Measurements from ENCODE around the gene FOXP1.

FOXP1 gene

DNA sequence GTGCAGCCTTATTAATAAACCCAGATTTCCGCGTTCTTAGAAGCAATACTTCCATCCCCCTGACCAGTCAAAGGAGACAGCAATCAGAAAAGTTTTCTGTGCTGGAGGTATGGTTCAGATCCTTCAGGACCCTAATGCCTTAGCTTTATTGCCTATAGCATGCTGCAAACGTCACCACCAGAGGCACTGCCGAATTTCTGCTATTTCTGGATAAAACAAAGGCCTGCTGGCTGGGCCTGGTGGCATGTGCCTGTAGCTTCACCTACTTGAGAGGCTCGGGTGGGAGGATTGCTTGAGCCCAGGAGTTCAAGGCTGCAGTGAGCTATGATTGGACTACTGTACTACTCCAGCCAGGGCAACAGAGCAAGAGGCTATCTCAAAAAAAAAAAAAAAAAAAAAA is 407.2 kb downstream of the FOXP1 start:
- DNase-seq (ENCODE audit: low read depth) = no peak

DNA sequence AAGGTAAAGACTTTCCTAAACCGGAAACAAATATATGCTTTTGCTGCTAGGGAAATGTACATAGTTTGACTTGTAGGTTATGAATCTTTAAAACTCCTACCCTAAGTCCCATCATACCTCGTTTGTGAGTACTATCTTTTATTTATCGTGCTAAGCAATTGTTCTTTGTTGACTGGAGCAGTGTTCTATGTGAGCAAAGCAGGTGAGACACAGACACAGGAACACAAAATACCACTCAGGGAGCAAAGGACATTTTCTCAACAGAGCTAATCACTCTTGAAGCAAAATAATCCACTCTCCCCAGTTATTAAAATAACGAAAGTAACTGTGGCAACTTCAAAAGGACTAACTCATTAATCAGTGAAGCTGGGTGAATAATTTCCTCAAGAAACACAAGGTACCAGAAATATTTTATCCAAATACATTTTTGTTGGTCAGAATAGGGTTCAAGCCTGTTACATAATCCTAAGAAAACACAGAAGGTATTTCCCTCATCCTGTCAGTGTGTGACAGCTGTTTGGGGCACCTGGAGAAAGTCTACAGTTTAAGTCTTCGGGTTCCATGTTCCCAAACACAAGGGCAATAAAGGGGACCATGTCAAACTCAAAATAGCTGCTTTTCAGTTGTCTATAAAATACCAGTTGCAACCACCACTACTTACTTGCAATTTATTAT is 407.7 kb downstream of the FOXP1 start:
- DNase-seq (ENCODE audit: low read depth) = no peak

DNA sequence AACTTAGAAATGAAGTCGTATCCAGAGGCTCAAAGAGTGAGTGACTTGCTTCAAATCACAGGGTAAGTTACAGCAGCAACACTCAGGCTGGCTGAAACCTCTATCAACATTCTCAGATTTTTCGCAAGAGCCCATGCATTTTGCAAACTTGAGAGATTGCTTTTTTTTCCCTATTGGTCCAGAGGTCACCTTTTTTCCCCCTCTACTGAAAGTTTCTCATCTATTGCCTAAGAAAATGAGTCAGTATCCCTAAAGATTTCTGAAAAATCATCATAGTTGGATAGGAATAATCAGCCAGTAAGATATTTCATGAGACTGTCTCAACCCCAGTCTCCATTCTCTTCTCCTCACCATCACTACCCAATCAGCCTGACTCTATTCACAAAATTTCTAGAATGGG is 410.6 kb downstream of the FOXP1 start:
- peak; percentile 75 for DNase-seq (ENCODE audit: low read depth)

- DNase-seq (ENCODE audit: low read depth) = no peak
Measured at GRCh38 chr3:71172189-71172588, 411.3 kb downstream of the FOXP1 start.

DNA sequence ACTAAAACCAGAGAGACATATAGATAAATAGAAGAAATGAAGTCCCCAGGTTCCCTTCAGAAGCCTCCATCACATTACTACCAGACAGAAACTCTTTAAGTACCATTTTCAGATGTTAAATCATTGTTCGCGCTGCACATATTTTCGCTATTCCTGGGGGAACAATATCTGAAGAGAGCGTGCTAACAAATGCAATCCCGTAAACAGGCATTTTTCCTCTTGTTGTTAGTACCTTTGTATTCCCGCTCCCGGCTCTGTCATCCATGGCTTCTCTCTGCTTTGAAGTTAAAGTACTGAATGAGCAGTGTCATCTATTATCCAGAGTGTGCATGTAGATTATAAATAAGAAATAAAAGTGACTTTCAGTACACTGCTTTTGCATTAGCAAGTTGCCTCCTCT is 412.3 kb downstream of the FOXP1 start:
- DNase-seq (ENCODE audit: low read depth) = no peak

DNA sequence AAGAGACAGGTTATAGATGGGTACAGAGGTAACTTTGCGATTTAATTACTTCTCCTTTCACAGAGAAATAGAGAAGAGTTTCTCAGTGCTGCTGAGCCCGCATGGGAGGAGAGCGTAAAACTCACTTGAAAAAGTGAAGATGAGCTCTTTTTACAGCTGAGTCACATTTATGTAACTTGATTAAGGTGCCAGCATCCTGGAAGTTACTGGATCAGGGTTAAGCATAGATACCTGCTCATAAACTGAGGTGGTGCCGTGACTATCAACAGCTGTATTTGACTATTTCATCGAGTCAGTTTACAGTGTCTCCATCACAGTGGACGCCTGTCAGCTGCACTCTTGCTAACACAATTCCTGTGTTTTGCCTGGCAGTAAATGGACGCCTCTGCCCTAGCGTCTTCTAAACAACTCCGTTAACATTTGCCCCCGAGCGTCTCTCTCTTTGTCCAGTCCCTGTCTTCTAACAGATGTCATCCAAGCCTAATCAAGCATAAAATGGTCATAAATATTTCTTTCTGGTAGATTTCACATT is 414.6 kb downstream of the FOXP1 start:
- no peak for DNase-seq (ENCODE audit: low read depth)

DNA sequence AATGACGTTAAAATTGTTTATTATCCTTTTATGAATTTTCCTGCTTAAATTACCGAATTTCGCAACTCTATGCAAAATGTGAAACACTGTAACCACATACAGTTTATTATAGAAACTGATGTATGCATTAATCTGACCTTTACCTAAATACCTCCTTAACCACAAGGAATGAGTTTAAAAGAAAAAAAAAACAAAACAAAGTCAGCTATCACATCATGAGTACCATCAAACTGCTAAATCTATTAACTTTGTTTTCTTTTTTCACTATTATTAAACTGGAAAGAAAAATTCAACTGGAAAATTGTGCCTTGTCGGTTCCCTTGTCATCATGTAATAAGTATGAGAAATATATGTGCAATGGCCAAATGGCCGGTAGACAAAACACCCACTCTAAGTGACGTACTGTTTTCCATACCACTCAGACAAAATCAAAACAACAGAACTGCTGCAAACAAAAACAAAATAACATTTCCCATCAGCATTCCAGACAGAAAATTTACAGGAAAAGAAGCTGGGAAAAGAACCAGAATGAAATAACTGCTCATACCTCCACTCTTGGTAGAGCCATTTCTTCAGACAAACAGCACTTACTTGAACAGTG is 415.3 kb downstream of the FOXP1 start:
- DNase-seq (ENCODE audit: low read depth) = peak; percentile 60

GRCh38 chr3:71166339-71167240 is 416.9 kb downstream of the FOXP1 start:
- DNase-seq (ENCODE audit: low read depth) = no peak

DNA sequence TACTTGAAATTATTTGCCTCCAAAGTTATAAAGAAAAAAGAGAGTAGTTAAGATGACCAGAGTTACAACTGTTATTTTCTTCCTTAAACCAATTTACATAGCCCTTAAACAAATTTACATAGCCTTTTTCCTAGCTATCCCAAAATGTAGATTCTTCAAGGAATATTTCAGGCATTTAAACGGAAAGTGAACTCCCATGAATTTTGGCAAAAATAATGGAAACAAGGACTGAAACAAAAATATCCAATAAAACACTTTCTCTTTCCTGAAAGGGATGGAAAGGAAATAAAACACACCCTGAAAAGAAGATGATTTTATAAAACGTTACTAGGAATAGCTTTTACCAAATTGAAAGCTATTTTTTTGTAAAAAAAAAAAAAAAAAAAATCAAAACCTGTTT is 418.6 kb downstream of the FOXP1 start:
- no peak for DNase-seq (ENCODE audit: low read depth)

DNA sequence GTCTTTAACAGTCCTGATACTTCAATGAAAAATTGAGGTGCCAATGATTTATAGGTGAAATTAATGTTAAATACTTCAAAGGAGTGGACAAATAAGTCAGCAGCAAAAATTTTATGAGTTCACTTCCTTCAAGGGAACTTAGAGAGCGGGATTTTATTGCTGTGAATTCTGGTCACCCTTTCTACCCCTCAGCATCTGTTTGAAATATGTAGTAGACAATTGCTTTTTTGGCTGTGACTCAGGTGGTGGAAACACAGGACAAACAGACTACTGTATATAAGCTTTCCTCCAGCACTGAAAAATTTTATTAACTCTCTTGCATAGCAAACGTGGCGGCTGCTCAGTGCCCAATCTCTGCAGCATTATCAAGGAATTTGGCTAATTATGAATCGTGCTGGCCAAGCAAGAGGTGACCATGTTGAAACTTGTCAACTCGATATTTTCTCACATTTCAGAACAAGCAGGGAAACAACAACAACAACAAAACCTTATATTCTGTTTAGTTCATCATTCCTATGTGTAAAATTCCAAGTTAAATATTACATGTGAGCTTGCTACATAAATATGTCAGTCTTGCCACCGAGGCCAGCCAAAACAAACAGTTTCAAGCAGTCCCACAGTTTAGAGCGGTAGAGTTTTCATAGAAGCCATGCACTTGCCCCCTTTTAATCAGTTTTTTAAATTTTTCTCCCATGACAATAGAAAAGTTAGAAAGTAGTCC is 420.2 kb downstream of the FOXP1 start:
- DNase-seq (ENCODE audit: low read depth) = peak; percentile 49

DNA sequence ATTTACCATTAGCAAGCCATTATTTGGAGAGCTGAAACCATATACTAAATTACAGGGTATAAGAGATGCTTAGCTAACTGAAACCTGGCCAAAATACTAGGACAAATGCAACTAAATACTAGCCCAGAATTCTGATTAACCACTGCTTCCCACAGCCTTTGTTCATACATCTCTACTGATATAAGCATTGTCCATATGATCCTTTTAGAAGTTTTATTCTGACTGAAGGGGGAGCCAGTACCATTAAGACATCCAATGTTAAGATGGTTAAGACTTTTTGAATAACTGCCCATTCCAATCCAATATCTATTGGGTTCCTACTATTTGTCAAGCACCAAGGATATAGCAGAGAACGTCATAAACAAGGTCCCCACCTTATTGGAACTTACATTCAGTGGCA is 421.3 kb downstream of the FOXP1 start:
- DNase-seq (ENCODE audit: low read depth) = no peak

DNA sequence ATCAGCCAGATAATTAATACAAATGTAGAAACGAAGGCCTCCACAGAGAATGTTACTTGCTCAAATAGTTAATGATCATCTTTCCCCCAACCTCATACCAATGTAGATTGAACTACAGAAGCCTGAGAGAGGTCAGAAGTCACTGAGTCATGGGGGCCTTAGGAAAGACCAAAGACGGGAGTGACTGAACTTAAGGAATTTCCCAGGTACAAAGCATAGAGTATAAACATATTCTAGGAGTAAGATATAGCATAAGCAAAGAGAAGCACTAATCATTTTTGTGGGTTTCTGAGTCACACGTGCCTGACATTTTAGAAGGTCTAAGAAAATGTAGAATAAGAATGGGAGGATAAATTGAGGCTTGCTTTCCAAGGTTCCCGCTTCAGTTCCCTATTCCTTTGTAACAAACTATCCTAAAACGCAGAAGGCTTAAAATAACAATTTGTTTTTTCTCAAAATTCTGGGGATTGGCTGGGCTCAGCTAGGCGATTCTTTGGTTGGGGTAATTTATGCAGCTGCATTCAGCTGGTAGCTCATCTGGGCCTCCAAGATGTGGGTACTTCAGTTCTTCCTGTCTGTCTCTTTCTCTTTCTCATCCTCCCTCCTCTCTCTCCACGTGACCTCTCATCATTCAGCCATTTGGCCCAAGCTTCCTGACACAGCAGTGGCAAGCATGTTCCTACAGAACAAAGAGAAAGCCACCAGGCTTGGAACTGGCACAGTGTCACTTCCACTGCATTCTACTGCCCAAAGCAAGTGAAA is 422.6 kb downstream of the FOXP1 start:
- peak; percentile 36 for DNase-seq (ENCODE audit: low read depth)

DNA sequence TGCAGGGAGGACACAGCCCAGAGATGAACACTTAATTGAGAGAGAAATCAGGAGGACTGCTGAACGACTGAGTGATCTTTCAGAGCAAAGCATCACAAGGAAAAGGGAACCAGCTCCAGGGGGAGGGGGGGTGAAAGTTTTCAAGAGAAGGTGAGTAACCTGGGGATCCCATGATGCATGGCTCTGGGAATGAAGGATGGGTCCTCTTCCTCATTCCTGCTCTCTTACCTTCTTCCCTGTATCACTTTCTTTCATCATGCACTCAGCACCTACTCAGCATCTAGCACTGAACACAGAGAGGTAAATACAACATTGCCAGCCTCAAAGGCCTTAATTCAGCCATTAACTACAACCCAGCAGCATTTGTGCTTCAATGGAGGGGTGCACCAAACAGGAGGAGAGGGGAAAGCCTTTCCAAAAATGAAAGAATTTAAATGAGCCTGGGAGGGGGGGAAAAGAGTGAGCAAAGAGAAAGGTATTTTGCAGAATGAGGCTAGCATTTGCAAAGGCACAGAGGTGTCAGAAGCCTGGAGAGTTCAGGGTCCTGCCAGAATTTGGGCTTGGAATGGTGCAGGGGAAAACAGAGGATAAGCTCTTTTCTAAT is 427.4 kb downstream of the FOXP1 start:
- no peak for DNase-seq (ENCODE audit: low read depth)

DNA sequence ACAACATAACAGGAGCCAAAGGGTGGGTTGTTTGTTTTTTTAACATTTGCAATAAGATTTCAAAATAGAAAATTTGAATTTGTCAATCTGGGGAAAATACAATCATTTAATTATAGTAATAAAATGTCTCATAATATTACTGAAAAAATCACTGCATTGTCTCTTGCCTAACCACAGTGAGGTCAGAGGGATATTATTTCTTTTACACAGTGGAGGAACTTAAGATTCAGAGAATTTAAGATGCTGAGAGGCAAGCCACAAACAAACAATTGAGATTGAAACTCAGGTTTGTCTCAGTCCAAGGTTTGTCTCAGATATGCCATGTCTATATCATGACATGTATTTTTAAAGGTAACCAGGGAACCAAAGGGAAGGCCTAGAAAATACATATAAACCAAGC is 428.7 kb downstream of the FOXP1 start:
- DNase-seq (ENCODE audit: low read depth) = no peak

DNA sequence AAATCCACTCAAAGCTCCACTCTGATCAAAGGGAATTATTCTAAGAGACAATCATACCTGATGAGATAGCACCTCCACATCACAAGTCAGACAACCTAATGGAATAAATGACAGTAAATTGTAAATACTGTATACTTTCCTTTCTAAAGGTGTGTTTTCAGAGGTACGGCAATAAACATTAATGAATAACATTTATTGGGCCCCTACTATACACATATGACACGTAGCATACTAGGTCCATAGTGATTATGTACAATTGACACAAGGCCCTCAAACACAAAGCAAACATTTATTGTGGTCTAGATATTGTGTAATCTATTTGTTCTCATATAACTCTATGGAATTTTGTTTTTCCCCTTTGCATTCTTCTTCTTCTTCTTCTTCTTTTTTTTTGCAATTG is 429.8 kb downstream of the FOXP1 start:
- no peak for DNase-seq (ENCODE audit: low read depth)

DNA sequence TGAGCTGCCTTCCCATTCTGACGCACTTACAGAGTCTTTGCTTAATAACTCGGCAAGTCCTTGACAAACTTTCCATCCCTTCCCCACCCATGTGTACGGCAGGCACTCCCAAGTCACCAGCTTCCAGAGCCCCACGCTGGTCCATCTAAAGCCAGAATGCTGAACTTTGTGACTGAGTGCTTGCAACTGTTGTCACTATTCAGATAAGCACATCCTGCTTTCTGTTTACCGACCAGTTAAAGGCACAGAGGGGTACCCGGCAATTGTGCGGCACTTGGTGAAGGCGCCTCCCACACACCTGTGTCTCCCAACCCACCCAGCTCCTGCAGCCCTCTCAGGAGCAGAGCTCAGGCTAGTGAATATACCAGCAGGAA is 430.6 kb downstream of the FOXP1 start:
- no peak for DNase-seq (ENCODE audit: low read depth)

DNA sequence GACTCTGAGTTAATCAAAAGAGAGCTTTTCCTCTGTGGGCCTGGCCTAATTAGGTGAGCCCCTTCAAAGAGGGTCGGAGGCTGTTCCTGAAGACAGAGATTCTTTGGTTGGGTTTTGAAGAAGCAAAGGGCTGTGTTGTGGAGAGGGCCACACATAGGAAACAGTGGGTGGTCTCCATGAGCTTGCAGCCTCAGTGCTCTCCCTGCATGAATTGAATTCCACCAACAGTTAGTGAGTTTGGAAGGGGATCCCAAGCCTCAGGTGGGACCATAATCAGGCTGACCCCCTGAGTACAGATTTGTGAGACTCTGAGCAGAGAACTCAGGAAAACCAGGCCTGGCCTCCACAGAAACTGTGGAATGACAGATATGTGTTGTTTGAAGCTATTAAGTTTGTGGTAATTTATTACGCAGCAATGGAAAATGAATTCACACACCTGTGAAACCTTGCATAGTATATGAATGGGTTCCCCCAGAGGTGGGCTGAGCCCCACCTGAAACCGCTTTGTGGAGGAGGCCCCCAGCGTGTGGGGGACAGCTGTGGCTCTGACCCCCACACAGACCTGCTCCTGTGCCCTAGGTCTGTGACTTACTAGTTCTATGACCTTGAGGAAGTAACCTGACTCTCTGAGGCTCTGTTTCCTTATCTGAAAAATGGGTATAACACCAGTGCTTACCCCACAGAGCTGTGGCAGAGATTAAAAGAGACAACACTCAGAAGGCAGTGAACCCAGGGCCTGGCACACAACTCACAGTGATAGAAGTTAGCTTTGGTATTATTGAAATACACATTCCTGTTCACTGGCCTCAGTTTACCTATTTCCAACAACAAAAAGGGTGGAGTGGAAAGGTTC is 431.3 kb downstream of the FOXP1 start:
- DNase-seq (ENCODE audit: low read depth) = no peak

DNA sequence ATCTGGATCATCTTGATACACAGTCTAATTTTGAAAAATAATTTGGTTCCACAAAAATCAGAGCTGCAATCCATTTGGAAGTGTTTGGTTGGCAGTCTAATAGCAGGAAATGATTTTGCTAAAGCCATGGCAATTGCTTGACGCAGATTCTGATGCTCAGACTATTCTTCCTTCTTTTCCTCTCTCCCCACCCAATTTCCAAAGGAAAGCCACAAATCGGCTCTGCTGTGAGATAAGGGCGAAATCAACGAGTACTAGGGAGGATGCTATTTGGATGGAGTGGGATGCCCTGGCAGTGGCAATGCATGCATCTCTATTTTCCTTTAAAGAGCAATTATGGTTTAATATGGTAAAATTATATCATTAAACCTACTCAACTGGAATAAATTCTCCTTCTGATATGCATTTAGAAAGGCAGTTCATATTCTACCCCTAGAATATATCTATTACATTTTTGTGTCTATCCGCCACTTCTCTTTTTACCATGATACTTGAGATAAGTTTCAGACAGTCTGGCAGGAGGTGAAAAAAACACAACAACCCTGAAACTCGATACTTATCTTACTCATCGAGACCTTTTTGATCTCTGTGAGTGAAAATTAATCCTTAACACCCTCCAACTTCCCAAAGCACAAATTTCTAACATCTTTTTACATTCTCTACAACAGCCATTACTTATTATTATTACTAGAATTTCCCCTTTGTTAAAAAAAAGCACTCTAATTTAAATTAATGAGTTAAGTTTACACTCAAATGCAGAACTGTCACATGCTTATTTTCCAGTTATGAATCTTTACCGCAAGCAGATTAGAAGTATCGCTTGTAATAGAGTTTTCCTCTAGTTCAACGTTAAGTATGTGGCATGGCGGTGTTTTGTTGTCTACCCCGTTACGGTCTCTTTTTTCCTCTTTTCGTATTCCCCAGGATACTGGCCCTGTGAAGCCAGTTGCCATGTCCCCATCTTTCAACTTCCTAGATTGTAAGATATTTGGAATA is 433.3 kb downstream of the FOXP1 start:
- peak; percentile 37 for DNase-seq (ENCODE audit: low read depth)
